ENCODE results near the gene TNKS1BP1. TPM values are rescaled to one million over a fixed set of nuclear protein-coding genes. Genes with fewer than 3 reads are reported as not detected.

The TNKS1BP1 gene
- total and polyA plus RNA-seq, 8 donors: 119 to 203 (median 141) TPM

DNA sequence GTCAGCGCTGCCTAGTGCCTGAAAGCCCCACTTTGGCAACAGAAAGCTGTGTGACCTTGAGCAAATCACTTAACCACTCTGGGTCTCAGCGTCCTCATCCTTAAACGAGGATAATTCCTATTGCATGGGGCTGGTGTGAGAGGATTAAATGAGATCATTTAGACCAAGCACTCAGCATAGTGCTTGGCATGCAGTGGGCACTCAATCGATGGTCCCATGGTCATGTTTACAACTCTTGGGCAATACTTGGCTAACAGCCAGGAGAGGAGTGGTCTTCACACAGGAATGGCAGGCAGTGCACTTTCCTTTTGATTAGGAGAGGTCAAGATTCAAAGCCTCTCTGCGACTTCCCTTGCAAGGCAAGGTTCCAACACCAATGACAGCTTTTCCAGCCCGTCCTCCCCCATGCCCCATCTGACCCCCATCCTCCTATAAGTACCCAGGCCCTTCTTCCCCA, 14.1 kb downstream of the TNKS1BP1 start:
- no peak for TF ChIP-seq CTCF (IDR thresholded peaks at IDR 0.05)
- peak; percentile 20 for ATAC-seq
- Histone ChIP-seq H3K36me3 (peaks cover 0 to 55% of the 10 kb centered on the region in 2 donors), H3K9me3 (no peaks in the 10 kb centered on the region), H3K27ac (peak overlapping the region; percentile 81 to 83), H3K4me1 (peaks cover 33 to 74% of the 10 kb centered on the region in 2 donors), H3K4me3 (peak overlapping the region; percentile 20 to 48), H3K27me3 (peaks cover 0 to 5% of the 10 kb centered on the region in 2 donors)
- intact Hi-C loops (cut with DNase I): no loop called here
- DNase-seq: peak in 1 of 4 donors; percentile 82

DNA sequence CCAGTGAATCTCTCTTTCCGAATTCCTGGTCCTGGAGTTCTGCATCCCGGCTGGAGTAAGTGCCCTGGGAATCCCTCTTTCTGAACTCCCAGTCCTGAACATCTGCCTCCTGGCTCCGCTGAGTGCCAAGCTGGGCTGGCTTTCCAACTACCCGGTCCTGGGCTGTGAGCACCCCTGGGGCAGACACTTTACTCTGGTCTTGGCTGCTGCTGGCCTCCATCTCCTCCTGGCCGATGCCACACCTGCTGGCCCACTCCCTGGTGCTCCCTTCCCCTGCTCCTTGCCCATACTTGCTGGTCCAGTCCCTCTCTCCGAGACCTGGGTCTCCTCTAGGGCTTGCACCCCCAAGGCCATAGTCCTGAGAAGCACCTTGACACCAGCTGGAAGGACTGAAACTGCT, 14.7 kb downstream of the TNKS1BP1 start:
- no peaks in the 10 kb centered on the region for H3K9me3 ChIP-seq
- no peak for TF ChIP-seq CTCF (IDR thresholded peaks at IDR 0.05)
- ATAC-seq (no peak), DNase-seq (no peak)
- H3K4me1 ChIP-seq: peaks cover 30 to 77% of the 10 kb centered on the region in 2 donors
- peaks cover 0 to 54% of the 10 kb centered on the region in 2 donors for H3K36me3 ChIP-seq
- H3K27ac ChIP-seq: peak overlapping the region; percentile 81 to 83
- H3K27me3 ChIP-seq: peaks cover 0 to 5% of the 10 kb centered on the region in 2 donors
- no peak overlapping the region for H3K4me3 ChIP-seq
- intact Hi-C loops (cut with DNase I): no loop called here

DNA sequence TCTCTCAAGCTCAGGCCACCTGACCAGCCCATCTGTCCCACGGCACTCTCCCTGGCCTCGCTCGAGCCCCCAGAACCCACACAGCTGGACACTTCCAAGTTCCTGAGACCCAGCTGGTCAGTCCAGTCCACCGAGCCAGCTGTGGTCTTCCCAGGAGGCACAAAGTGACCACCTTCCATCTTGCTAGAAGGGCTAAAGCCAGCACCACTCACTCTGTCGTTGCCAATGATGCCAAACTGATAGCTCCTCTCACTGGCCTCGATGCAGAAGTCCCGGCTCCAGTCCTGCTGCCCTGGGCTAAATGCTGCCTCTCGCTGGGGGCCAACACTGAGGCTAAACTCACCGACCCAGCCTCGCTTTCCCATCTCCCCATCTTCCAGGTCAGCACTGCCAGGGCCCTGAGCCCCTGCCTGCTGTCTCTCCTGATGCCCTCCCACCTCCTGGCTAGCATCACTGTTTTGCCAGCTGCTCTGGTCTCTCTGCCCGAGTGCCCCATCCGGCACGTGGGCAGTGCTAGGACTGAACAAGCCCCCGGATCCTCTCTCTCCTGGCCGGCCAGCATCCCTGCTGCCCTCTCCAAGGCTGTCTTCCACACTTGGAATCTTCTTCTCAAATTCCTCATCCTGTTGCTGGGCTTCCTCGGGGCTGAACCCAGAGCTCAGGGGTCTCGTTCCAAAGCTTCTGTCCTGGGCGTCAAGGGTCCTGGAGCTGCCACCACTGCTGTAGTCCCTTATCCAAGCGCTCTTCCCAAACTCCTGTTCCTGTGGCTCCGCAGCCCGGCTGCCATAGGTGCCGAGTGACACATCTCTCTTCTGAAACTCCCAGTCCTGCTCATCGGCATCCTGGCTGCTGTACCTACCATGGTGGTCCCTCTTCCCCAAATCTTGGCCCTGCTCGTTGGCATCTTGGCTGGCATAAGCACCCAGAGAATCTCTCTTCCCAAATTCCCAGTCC, 15.4 kb downstream of the TNKS1BP1 start:
- intact Hi-C loops (cut with DNase I): no loop called here
- Histone ChIP-seq H3K4me3 (no peak overlapping the region), H3K36me3 (peaks cover 0 to 47% of the 10 kb centered on the region in 2 donors), H3K27me3 (peaks cover 0 to 5% of the 10 kb centered on the region in 2 donors), H3K27ac (no peak overlapping the region), H3K9me3 (no peaks in the 10 kb centered on the region), H3K4me1 (peaks cover 34 to 83% of the 10 kb centered on the region in 2 donors)
- DNase-seq (no peak), ATAC-seq (no peak)
- no peak for TF ChIP-seq CTCF (IDR thresholded peaks at IDR 0.05)

GRCh38 chr11:57308426-57309060, 16.2 kb downstream of the TNKS1BP1 start:
- Histone ChIP-seq H3K4me1 (peaks cover 34 to 88% of the 10 kb centered on the region in 2 donors), H3K27ac (no peak overlapping the region), H3K27me3 (peaks cover 0 to 5% of the 10 kb centered on the region in 2 donors), H3K36me3 (peaks cover 0 to 38% of the 10 kb centered on the region in 2 donors), H3K9me3 (no peaks in the 10 kb centered on the region), H3K4me3 (no peak overlapping the region)
- TF ChIP-seq CTCF (IDR thresholded peaks at IDR 0.05): no peak
- DNase-seq (no peak), ATAC-seq (no peak)
- intact Hi-C loops (cut with DNase I): no loop called here
